Endothelial cell of umbilical vein (primary cell): ENCODE results near the gene MTMR4. TPM values are rescaled to one million over a fixed set of nuclear protein-coding genes. Genes with fewer than 3 reads are reported as not detected.

Experiments
- BruUV-seq: library from RNA; stranded (reverse); fragments of 400-500 nt; replicated peaks from 2 replicates; lab custom pipeline; 2021; lab: Mats Ljungman, UMichigan
- CTCF ChIA-PET: fragments of 300-600, 350-600 bp; sonication (Branson Sonifier 250); formaldehyde crosslinking; loops from one replicate; lab custom pipeline; 2021; ENCODE audit warnings: antibody characterized with exemption, inconsistent platforms; lab: Charles Lee
- POLR2A ChIA-PET: fragments of 300-600, 350-600 bp; sonication (Branson Sonifier 250); formaldehyde crosslinking; loops from one replicate; lab custom pipeline; 2021; ENCODE audit warnings: antibody characterized with exemption, inconsistent platforms; lab: Charles Lee
- DNase-seq: peaks from one replicate; pipeline ENCODE4 v3.0.0-alpha.2; 2011; ENCODE audit warnings: low read depth, low spot score
- FAIRE-seq: peaks from 2 replicates; lab custom pipeline; 2011; peaks lifted over from hg19 to GRCh38; lab: Jason Lieb, UNC
- H2AFZ ChIP-seq: 2 replicates; pipeline ENCODE4 v1.6.0; 2012; ENCODE audit warnings: low read depth, low read length, control low read depth, inconsistent platforms
- H3K27ac ChIP-seq: 2 replicates; pipeline ENCODE4 v1.5.1; 2011; ENCODE audit warnings: low read depth, mild to moderate bottlenecking, control low read depth, low read length, moderate library complexity; ENCODE audit not compliant: insufficient read depth
- H3K27me3 ChIP-seq, 2 experiments: 2 replicates each; pipeline versions ENCODE4 v1.6.0 to v1.6.1; 2011; ENCODE audit warnings: low read length in 2 of 2, mixed read lengths in 1 of 2; ENCODE audit not compliant: control insufficient read depth in 2 of 2, insufficient read depth in 2 of 2
- H3K36me3 ChIP-seq, 2 experiments: 2 replicates in 1 of 2; 3 replicates in 1 of 2; pipeline ENCODE4 v1.5.1; 2011; ENCODE audit warnings: low read length in 2 of 2, mild to moderate bottlenecking in 1 of 2, moderate library complexity in 1 of 2; ENCODE audit not compliant: control insufficient read depth in 2 of 2, insufficient read depth in 2 of 2; ENCODE audit errors: extremely low read depth in 1 of 2
- H3K4me1 ChIP-seq: 3 replicates; pipeline ENCODE4 v1.5.1; 2011; ENCODE audit warnings: mild to moderate bottlenecking, low read length; ENCODE audit not compliant: control insufficient read depth, insufficient read depth; ENCODE audit errors: extremely low read depth
- H3K4me2 ChIP-seq: 2 replicates; pipeline ENCODE4 v1.6.1; 2011; ENCODE audit warnings: low read length, control low read depth, mixed read lengths; ENCODE audit not compliant: insufficient read depth
- H3K4me3 ChIP-seq, 3 experiments: fragments of 200-600 bp in 1 of 3; sonication (generic), shearing (Covaris generic) in 1 of 3; replicated peaks in 1 of 3; 2 replicates each; pipeline ENCODE4 v1.5.1; 2011 to 2016; ENCODE audit warnings: control low read depth in 3 of 3, low read length in 3 of 3, mild to moderate bottlenecking in 2 of 3, inconsistent platforms in 1 of 3, low read depth in 1 of 3, moderate library complexity in 1 of 3; ENCODE audit not compliant: insufficient read depth in 1 of 3
- H3K79me2 ChIP-seq: 2 replicates; pipeline ENCODE4 v1.6.0; 2012; ENCODE audit warnings: low read length, inconsistent platforms; ENCODE audit not compliant: control insufficient read depth, insufficient read depth
- H3K9ac ChIP-seq: replicated peaks from 2 replicates; pipeline ENCODE3; 2011; ENCODE audit warnings: low read length, control low read depth; ENCODE audit not compliant: insufficient read depth; ENCODE audit errors: extremely low read depth
- H3K9me1 ChIP-seq: replicated peaks from 3 replicates; pipeline ENCODE4 v1.6.0; 2011; ENCODE audit warnings: mild to moderate bottlenecking, low read length; ENCODE audit not compliant: control insufficient read depth, insufficient read depth; ENCODE audit errors: extremely low read depth
- H3K9me3 ChIP-seq: replicated peaks from 2 replicates; pipeline ENCODE4 v1.5.1; 2012; ENCODE audit warnings: low read length, inconsistent platforms; ENCODE audit not compliant: control insufficient read depth, insufficient read depth
- H4K20me1 ChIP-seq: replicated peaks from 2 replicates; pipeline ENCODE3; 2011; ENCODE audit warnings: mild to moderate bottlenecking, low read length; ENCODE audit not compliant: control insufficient read depth, insufficient read depth; ENCODE audit errors: extremely low read depth
- CTCF ChIP-seq, 2 donors: IDR thresholded peaks; 1 replicate in 1 of 2; 2 replicates in 1 of 2; pipeline ENCODE4 v1.5.1; 2011; ENCODE audit warnings: low read length in 2 of 2, mild to moderate bottlenecking in 2 of 2, moderate library complexity in 2 of 2, control low read depth in 1 of 2, inconsistent platforms in 1 of 2, low read depth in 1 of 2; ENCODE audit not compliant: insufficient read depth in 1 of 2; ENCODE audit errors: extremely low read depth in 1 of 2
- EZH2 ChIP-seq: IDR thresholded peaks from 2 replicates; pipeline ENCODE4 v1.6.1; 2012; ENCODE audit warnings: borderline replicate concordance, low read depth, mild to moderate bottlenecking, moderate library complexity, low read length, inconsistent platforms; ENCODE audit not compliant: severe bottlenecking
- FOS ChIP-seq: IDR thresholded peaks from 2 replicates; pipeline ENCODE4 v1.6.1; 2011; ENCODE audit warnings: mild to moderate bottlenecking, low read length, moderate library complexity, borderline replicate concordance; ENCODE audit not compliant: insufficient read depth
- GATA2 ChIP-seq: IDR thresholded peaks from 2 replicates; pipeline ENCODE4 v1.7.0; 2011; ENCODE audit warnings: low read depth, mild to moderate bottlenecking, moderate library complexity, mixed read lengths, low read length; ENCODE audit not compliant: insufficient read length, insufficient read depth
- JUN ChIP-seq: IDR thresholded peaks from 2 replicates; pipeline ENCODE4 v1.6.1; 2011; ENCODE audit warnings: borderline replicate concordance, low read depth; ENCODE audit not compliant: insufficient read length, insufficient read depth
- MAX ChIP-seq: IDR thresholded peaks from 2 replicates; pipeline ENCODE4 v1.6.1; 2011; ENCODE audit not compliant: insufficient read depth, insufficient read length
- MYC ChIP-seq: IDR thresholded peaks from one replicate; pipeline ENCODE4 v1.6.1; 2011; ENCODE audit warnings: mild to moderate bottlenecking, low read depth, low read length
- POLR2A ChIP-seq: IDR thresholded peaks from 2 replicates; pipeline ENCODE4 v1.6.1; 2012; ENCODE audit warnings: low read depth, mild to moderate bottlenecking, control low read depth, low read length
- POLR2AphosphoS5 ChIP-seq: IDR thresholded peaks from 2 replicates; pipeline ENCODE4 v1.6.1; 2012; ENCODE audit warnings: low read depth, mild to moderate bottlenecking, control low read depth, low read length, moderate library complexity; ENCODE audit not compliant: insufficient read depth
- dilution Hi-C: fragments of 300-500 bp; cut with MboI; formaldehyde crosslinking; loops from one replicate; pipeline ENCODE4 v1.15.0; 2019; ENCODE audit warnings: low sequenced_read_pairs; ENCODE audit not compliant: extremely low pct_ligation_motif_present
- intact Hi-C: fragments of 100-400 bp; cut with micrococcal nuclease; formaldehyde crosslinking; loops from one replicate; pipeline ENCODE4 v1.10.0; 2022
- polyA plus RNA-seq, 4 experiments: library from polyadenylated mRNA; depleted of rRNA in 3 of 4; stranded (reverse) in 3 of 4; unstranded in 1 of 4; fragments of >200 nt; gene quantifications; 2 replicates each; pipeline versions ENCODE4 v1.2.1 to v1.2.3, GENCODE V29; 2011 to 2012; ENCODE audit warnings: missing spikeins in 1 of 4
- total RNA-seq: library from RNA; stranded (reverse); gene quantifications from 2 replicates; pipeline ENCODE4 v1.2.3, GENCODE V29; 2021

MTMR4 gene
- total and polyA plus RNA-seq, 2 donors (not counting 3 experiments of a cell fraction or from before 2014, with no cell fraction given), result 25.1 to 41.0 TPM

- no peak for FAIRE-seq
Observed at GRCh38 chr17:58514770-58515157, 326 bp upstream of the MTMR4 start.

More at GRCh38 chr17:58514770-58515157, 326 bp upstream of the MTMR4 start:
- no TSS peak for BruUV-seq
- no peak for TF ChIP-seq CTCF (IDR thresholded peaks at IDR 0.05; ENCODE audit: extremely low read depth in 1 of 2, insufficient read depth in 1 of 2, low read depth in 1 of 2, low read length in 2 of 2)
- no peak for TF ChIP-seq FOS
- no peak for TF ChIP-seq MYC
- no peak for TF ChIP-seq EZH2
- no peak for TF ChIP-seq POLR2AphosphoS5
- no peak for TF ChIP-seq JUN
- TF ChIP-seq GATA2, result no peak
- no peak for TF ChIP-seq MAX
- TF ChIP-seq POLR2A, result no peak
- dilution Hi-C loops (no loop called here), intact Hi-C loops (loop anchor here (5.0 kb wide), 3 partner anchors 243 to 913 kb away; partner anchors contain the start of gene PPM1E)
- Histone ChIP-seq H3K4me2 (peak overlapping the region; percentile 18), H3K27me3 (no peaks in the 10 kb centered on the region), H3K9me1 (no peaks in the 10 kb centered on the region), H3K9ac (no peak overlapping the region), H2AFZ (peak overlapping the region; percentile 80), H3K4me3 (peak overlapping the region in 2 of 3 experiments; percentile 6 to 65), H4K20me1 (no peaks in the 10 kb centered on the region), H3K27ac (no peak overlapping the region), H3K9me3 (no peaks in the 10 kb centered on the region), H3K4me1 (peaks cover 18% of the 10 kb centered on the region), H3K79me2 (no peaks in the 10 kb centered on the region), H3K36me3 (peaks cover 0 to 20% of the 10 kb centered on the region in 2 experiments)
- POLR2A ChIA-PET, result interaction anchor here (3.0 kb wide), 1 partner anchor 117 kb away, joined by 27 read pairs; no protein-coding TSS in a partner anchor
- CTCF ChIA-PET, result interaction anchor here (1.2 to 2.1 kb wide), 5 partner anchors 13 to 490 kb away, joined by 4 to 7 read pairs (median 6); partner anchors contain the start of gene HSF5
- no peak for DNase-seq
